Endothelial cell of umbilical vein (primary cell): Measurements from ENCODE around the gene PLP2. TPM values are rescaled to one million over a fixed set of nuclear protein-coding genes. Genes with fewer than 3 reads are reported as not detected.
A peak's percentile ranks its signal among the peaks of the same experiment; 100 is the strongest.

Experiments
- BruUV-seq: library from RNA; stranded (reverse); fragments of 400-500 nt; replicated peaks from 2 replicates; lab custom pipeline; 2021; lab: Mats Ljungman, UMichigan
- CTCF ChIA-PET: fragments of 300-600, 350-600 bp; sonication (Branson Sonifier 250); formaldehyde crosslinking; loops from one replicate; lab custom pipeline; 2021; ENCODE audit warnings: antibody characterized with exemption, inconsistent platforms; lab: Charles Lee
- POLR2A ChIA-PET: fragments of 300-600, 350-600 bp; sonication (Branson Sonifier 250); formaldehyde crosslinking; loops from one replicate; lab custom pipeline; 2021; ENCODE audit warnings: antibody characterized with exemption, inconsistent platforms; lab: Charles Lee
- DNase-seq: peaks from one replicate; pipeline ENCODE4 v3.0.0-alpha.2; 2011; ENCODE audit warnings: low read depth, low spot score
- FAIRE-seq: peaks from 2 replicates; lab custom pipeline; 2011; peaks lifted over from hg19 to GRCh38; lab: Jason Lieb, UNC
- H2AFZ ChIP-seq: 2 replicates; pipeline ENCODE4 v1.6.0; 2012; ENCODE audit warnings: low read depth, low read length, control low read depth, inconsistent platforms
- H3K27ac ChIP-seq: 2 replicates; pipeline ENCODE4 v1.5.1; 2011; ENCODE audit warnings: low read depth, mild to moderate bottlenecking, control low read depth, low read length, moderate library complexity; ENCODE audit not compliant: insufficient read depth
- H3K27me3 ChIP-seq, 2 experiments: 2 replicates each; pipeline versions ENCODE4 v1.6.0 to v1.6.1; 2011; ENCODE audit warnings: low read length in 2 of 2, mixed read lengths in 1 of 2; ENCODE audit not compliant: control insufficient read depth in 2 of 2, insufficient read depth in 2 of 2
- H3K36me3 ChIP-seq, 2 experiments: 2 replicates in 1 of 2; 3 replicates in 1 of 2; pipeline ENCODE4 v1.5.1; 2011; ENCODE audit warnings: low read length in 2 of 2, mild to moderate bottlenecking in 1 of 2, moderate library complexity in 1 of 2; ENCODE audit not compliant: control insufficient read depth in 2 of 2, insufficient read depth in 2 of 2; ENCODE audit errors: extremely low read depth in 1 of 2
- H3K4me1 ChIP-seq: 3 replicates; pipeline ENCODE4 v1.5.1; 2011; ENCODE audit warnings: mild to moderate bottlenecking, low read length; ENCODE audit not compliant: control insufficient read depth, insufficient read depth; ENCODE audit errors: extremely low read depth
- H3K4me2 ChIP-seq: 2 replicates; pipeline ENCODE4 v1.6.1; 2011; ENCODE audit warnings: low read length, control low read depth, mixed read lengths; ENCODE audit not compliant: insufficient read depth
- H3K4me3 ChIP-seq, 3 experiments: fragments of 200-600 bp in 1 of 3; sonication (generic), shearing (Covaris generic) in 1 of 3; replicated peaks in 1 of 3; 2 replicates each; pipeline ENCODE4 v1.5.1; 2011 to 2016; ENCODE audit warnings: control low read depth in 3 of 3, low read length in 3 of 3, mild to moderate bottlenecking in 2 of 3, inconsistent platforms in 1 of 3, low read depth in 1 of 3, moderate library complexity in 1 of 3; ENCODE audit not compliant: insufficient read depth in 1 of 3
- H3K79me2 ChIP-seq: 2 replicates; pipeline ENCODE4 v1.6.0; 2012; ENCODE audit warnings: low read length, inconsistent platforms; ENCODE audit not compliant: control insufficient read depth, insufficient read depth
- H3K9ac ChIP-seq: replicated peaks from 2 replicates; pipeline ENCODE3; 2011; ENCODE audit warnings: low read length, control low read depth; ENCODE audit not compliant: insufficient read depth; ENCODE audit errors: extremely low read depth
- H3K9me1 ChIP-seq: replicated peaks from 3 replicates; pipeline ENCODE4 v1.6.0; 2011; ENCODE audit warnings: mild to moderate bottlenecking, low read length; ENCODE audit not compliant: control insufficient read depth, insufficient read depth; ENCODE audit errors: extremely low read depth
- H3K9me3 ChIP-seq: replicated peaks from 2 replicates; pipeline ENCODE4 v1.5.1; 2012; ENCODE audit warnings: low read length, inconsistent platforms; ENCODE audit not compliant: control insufficient read depth, insufficient read depth
- H4K20me1 ChIP-seq: replicated peaks from 2 replicates; pipeline ENCODE3; 2011; ENCODE audit warnings: mild to moderate bottlenecking, low read length; ENCODE audit not compliant: control insufficient read depth, insufficient read depth; ENCODE audit errors: extremely low read depth
- EZH2 ChIP-seq: IDR thresholded peaks from 2 replicates; pipeline ENCODE4 v1.6.1; 2012; ENCODE audit warnings: borderline replicate concordance, low read depth, mild to moderate bottlenecking, moderate library complexity, low read length, inconsistent platforms; ENCODE audit not compliant: severe bottlenecking
- FOS ChIP-seq: IDR thresholded peaks from 2 replicates; pipeline ENCODE4 v1.6.1; 2011; ENCODE audit warnings: mild to moderate bottlenecking, low read length, moderate library complexity, borderline replicate concordance; ENCODE audit not compliant: insufficient read depth
- GATA2 ChIP-seq: IDR thresholded peaks from 2 replicates; pipeline ENCODE4 v1.7.0; 2011; ENCODE audit warnings: low read depth, mild to moderate bottlenecking, moderate library complexity, mixed read lengths, low read length; ENCODE audit not compliant: insufficient read length, insufficient read depth
- JUN ChIP-seq: IDR thresholded peaks from 2 replicates; pipeline ENCODE4 v1.6.1; 2011; ENCODE audit warnings: borderline replicate concordance, low read depth; ENCODE audit not compliant: insufficient read length, insufficient read depth
- MYC ChIP-seq: IDR thresholded peaks from one replicate; pipeline ENCODE4 v1.6.1; 2011; ENCODE audit warnings: mild to moderate bottlenecking, low read depth, low read length
- POLR2A ChIP-seq: IDR thresholded peaks from 2 replicates; pipeline ENCODE4 v1.6.1; 2012; ENCODE audit warnings: low read depth, mild to moderate bottlenecking, control low read depth, low read length
- POLR2AphosphoS5 ChIP-seq: IDR thresholded peaks from 2 replicates; pipeline ENCODE4 v1.6.1; 2012; ENCODE audit warnings: low read depth, mild to moderate bottlenecking, control low read depth, low read length, moderate library complexity; ENCODE audit not compliant: insufficient read depth
- dilution Hi-C: fragments of 300-500 bp; cut with MboI; formaldehyde crosslinking; loops from one replicate; pipeline ENCODE4 v1.15.0; 2019; ENCODE audit warnings: low sequenced_read_pairs; ENCODE audit not compliant: extremely low pct_ligation_motif_present
- intact Hi-C: fragments of 100-400 bp; cut with micrococcal nuclease; formaldehyde crosslinking; loops from one replicate; pipeline ENCODE4 v1.10.0; 2022
- polyA plus RNA-seq, 4 experiments: library from polyadenylated mRNA; depleted of rRNA in 3 of 4; stranded (reverse) in 3 of 4; unstranded in 1 of 4; fragments of >200 nt; gene quantifications; 2 replicates each; pipeline versions ENCODE4 v1.2.1 to v1.2.3, GENCODE V29; 2011 to 2012; ENCODE audit warnings: missing spikeins in 1 of 4
- total RNA-seq: library from RNA; stranded (reverse); gene quantifications from 2 replicates; pipeline ENCODE4 v1.2.3, GENCODE V29; 2021
- TF ChIP-seq, protein P1 (sequence below): IDR thresholded peaks from 2 replicates; pipeline ENCODE4 v1.6.1; 2011; ENCODE audit not compliant: insufficient read depth, insufficient read length
- TF ChIP-seq, protein P2 (sequence below), 2 donors: IDR thresholded peaks; 1 replicate in 1 of 2; 2 replicates in 1 of 2; pipeline ENCODE4 v1.5.1; 2011; ENCODE audit warnings: low read length in 2 of 2, mild to moderate bottlenecking in 2 of 2, moderate library complexity in 2 of 2, control low read depth in 1 of 2, inconsistent platforms in 1 of 2, low read depth in 1 of 2; ENCODE audit not compliant: insufficient read depth in 1 of 2; ENCODE audit errors: extremely low read depth in 1 of 2

Gene PLP2
- total and polyA plus RNA-seq, 2 donors (not counting 3 experiments of a cell fraction or from before 2014, with no cell fraction given) = 153 to 277 TPM

DNA sequence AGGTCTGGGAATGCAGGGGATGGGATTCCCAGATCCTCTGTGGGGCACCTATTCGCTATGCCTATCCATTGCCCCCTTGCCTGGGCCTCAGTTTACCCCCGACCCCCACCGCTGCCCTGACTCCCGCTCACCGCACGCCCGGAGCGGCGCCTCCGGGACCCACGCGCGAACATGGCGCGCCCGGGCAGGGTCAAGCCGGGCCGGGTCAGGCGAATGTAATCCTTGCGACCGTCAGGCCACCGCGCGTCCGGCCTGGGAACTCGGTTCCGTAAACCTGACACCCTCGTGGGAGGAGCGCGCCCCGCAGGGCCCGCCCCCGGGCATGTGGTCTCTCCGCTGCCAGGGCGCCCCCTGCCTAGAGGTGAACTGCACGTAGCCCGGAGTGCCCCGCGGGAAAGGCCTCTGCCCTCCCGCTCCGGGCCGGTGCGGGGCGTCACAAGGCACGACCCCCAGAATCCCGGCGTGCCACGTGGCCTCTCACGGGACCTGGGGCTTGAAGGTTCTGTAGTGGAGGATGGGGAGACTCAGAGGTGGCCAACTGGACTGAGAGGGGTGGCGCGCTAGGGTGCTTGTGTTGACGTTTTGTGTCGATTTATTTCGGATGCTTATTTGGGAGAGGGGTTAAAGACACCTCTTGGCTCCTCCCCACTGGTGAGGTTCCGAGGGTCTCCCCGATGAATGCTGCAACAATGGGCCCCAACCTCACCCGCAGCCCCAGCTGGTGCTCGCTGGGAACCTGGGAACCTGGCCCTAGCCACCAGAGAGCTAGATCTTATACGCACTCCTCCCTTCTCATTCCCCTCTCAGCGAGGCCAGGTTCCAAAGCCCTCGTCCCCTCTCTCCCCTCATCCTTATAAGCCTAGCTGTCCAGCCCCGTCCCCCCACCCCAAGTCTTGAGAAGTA, 14.7 kb downstream of the PLP2 start, which contains the start of gene PRICKLE3:
Gene PRICKLE3, minus strand, starts transcription at position 249 of the 903 bp plus-strand sequence. Its CDS starts 76 bp downstream, at position 173.
- Histone ChIP-seq H3K27me3 (no peaks in the 10 kb centered on the region), H3K4me1 (peaks cover 14% of the 10 kb centered on the region), H3K36me3 (peaks cover 0 to 2% of the 10 kb centered on the region in 2 experiments), H3K9me3 (no peaks in the 10 kb centered on the region), H3K4me3 (peak within 1 kb of the TSS; percentile 59 to 75 (median 63)), H2AFZ (peak within 1 kb of the TSS; percentile 58), H3K27ac (peak within 1 kb of the TSS; percentile 15), H3K9ac (peak within 1 kb of the TSS; percentile 62), H3K9me1 (no peaks in the 10 kb centered on the region), H3K79me2 (no peaks in the 10 kb centered on the region), H4K20me1 (no peaks in the 10 kb centered on the region), H3K4me2 (peak within 1 kb of the TSS; percentile 69)
- ChIA-PET CTCF (no interaction called here), POLR2A (no interaction called here)
- peak; percentile 83 for FAIRE-seq
- DNase-seq = peak; percentile 55
- BruUV-seq = no TSS peak
- intact Hi-C loops = no loop called here
- dilution Hi-C loops = no loop called here
- no peak for TF ChIP-seq JUN
- TF ChIP-seq FOS = no peak
- no peak for TF ChIP-seq GATA2
- peak; percentile 24 for TF ChIP-seq POLR2A
- no peak for TF ChIP-seq MYC
- no peak for TF ChIP-seq EZH2
- peak; percentile 31 for TF ChIP-seq POLR2AphosphoS5
- TF ChIP-seq, protein P1, sequence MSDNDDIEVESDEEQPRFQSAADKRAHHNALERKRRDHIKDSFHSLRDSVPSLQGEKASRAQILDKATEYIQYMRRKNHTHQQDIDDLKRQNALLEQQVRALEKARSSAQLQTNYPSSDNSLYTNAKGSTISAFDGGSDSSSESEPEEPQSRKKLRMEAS = no peak
- TF ChIP-seq, protein P2, sequence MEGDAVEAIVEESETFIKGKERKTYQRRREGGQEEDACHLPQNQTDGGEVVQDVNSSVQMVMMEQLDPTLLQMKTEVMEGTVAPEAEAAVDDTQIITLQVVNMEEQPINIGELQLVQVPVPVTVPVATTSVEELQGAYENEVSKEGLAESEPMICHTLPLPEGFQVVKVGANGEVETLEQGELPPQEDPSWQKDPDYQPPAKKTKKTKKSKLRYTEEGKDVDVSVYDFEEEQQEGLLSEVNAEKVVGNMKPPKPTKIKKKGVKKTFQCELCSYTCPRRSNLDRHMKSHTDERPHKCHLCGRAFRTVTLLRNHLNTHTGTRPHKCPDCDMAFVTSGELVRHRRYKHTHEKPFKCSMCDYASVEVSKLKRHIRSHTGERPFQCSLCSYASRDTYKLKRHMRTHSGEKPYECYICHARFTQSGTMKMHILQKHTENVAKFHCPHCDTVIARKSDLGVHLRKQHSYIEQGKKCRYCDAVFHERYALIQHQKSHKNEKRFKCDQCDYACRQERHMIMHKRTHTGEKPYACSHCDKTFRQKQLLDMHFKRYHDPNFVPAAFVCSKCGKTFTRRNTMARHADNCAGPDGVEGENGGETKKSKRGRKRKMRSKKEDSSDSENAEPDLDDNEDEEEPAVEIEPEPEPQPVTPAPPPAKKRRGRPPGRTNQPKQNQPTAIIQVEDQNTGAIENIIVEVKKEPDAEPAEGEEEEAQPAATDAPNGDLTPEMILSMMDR (IDR thresholded peaks at IDR 0.05; ENCODE audit: extremely low read depth in 1 of 2, insufficient read depth in 1 of 2, low read depth in 1 of 2, low read length in 2 of 2) = peak; percentile 26 to 40
